ENCODE measurements around the gene FGR. TPM values are rescaled to one million over a fixed set of nuclear protein-coding genes. Genes with fewer than 3 reads are reported as not detected.
"Not testable (repeated sequence)": the region's sequence is repeated elsewhere in the genome, so short reads cannot be mapped to it uniquely, and the experiment has no call there.

FGR gene
- total and polyA plus RNA-seq, 2 experiments from 2014 or later: not detected

GRCh38 chr1:27632387-27633297, 2.3 kb downstream of the FGR start:
- Histone ChIP-seq H3K36me3 (ENCODE audit: low read depth) (no peaks in the 10 kb centered on the region), H3K9me2 (ENCODE audit: insufficient read depth) (no peaks in the 10 kb centered on the region), H3K9ac (no peak overlapping the region), H3K27me3 (replicated peaks; ENCODE audit: insufficient read depth) (no peaks in the 10 kb centered on the region), H3F3A (ENCODE audit: insufficient read depth) (no peaks in the 10 kb centered on the region), H4K20me1 (ENCODE audit: insufficient read depth) (no peaks in the 10 kb centered on the region), H3K4me2 (ENCODE audit: unreplicated experiment) (no peak overlapping the region), H3K9me3 (ENCODE audit: low read depth) (no peaks in the 10 kb centered on the region), H2AFZ (no peak overlapping the region), H3K79me2 (ENCODE audit: insufficient read depth) (no peaks in the 10 kb centered on the region), H3K4me3 (no peak overlapping the region), H3K27ac (no peak overlapping the region), H3K4me1 (ENCODE audit: insufficient read depth) (no peaks in the 10 kb centered on the region)
- no peak for DNase-seq
- WGBS, 2 experiments (ENCODE audit: low coverage in 1 of 2, low lambda C conversion rate in 2 of 2, missing lambda C conversion rate in 2 of 2): 93 to 97% methylated on average over 14 of the region's 14 CpGs
- TF ChIP-seq EZH2phosphoT487 (IDR thresholded peaks at IDR 0.05; ENCODE audit: insufficient read depth, low read depth): no peak
- TF ChIP-seq EZH2 (IDR thresholded peaks at IDR 0.05; ENCODE audit: insufficient read depth, poor library complexity, severe bottlenecking): no peak
- in situ Hi-C loops (cut with MboI): no loop called here

- Histone ChIP-seq H4K20me1 (ENCODE audit: insufficient read depth) (no peaks in the 10 kb centered on the region), H3F3A (ENCODE audit: insufficient read depth) (no peaks in the 10 kb centered on the region), H3K9me3 (ENCODE audit: low read depth) (no peaks in the 10 kb centered on the region), H3K36me3 (ENCODE audit: low read depth) (no peaks in the 10 kb centered on the region), H3K27ac (no peak overlapping the region), H3K9me2 (ENCODE audit: insufficient read depth) (no peaks in the 10 kb centered on the region), H3K9ac (no peak overlapping the region), H3K4me3 (no peak overlapping the region), H3K79me2 (ENCODE audit: insufficient read depth) (no peaks in the 10 kb centered on the region), H2AFZ (peak overlapping the region; percentile 50; the same call in 1 of the 2 replicates), H3K27me3 (replicated peaks; ENCODE audit: insufficient read depth) (no peaks in the 10 kb centered on the region), H3K4me1 (ENCODE audit: insufficient read depth) (no peaks in the 10 kb centered on the region), H3K4me2 (ENCODE audit: unreplicated experiment) (no peak overlapping the region)
- in situ Hi-C loops (cut with MboI): no loop called here
- WGBS, 2 experiments (ENCODE audit: low coverage in 1 of 2, low lambda C conversion rate in 2 of 2, missing lambda C conversion rate in 2 of 2): 47 to 52% methylated on average over 5 of the region's 5 CpGs
- no peak for TF ChIP-seq EZH2 (IDR thresholded peaks at IDR 0.05; ENCODE audit: insufficient read depth, poor library complexity, severe bottlenecking)
- no peak for TF ChIP-seq EZH2phosphoT487 (IDR thresholded peaks at IDR 0.05; ENCODE audit: insufficient read depth, low read depth)
- no peak for DNase-seq
Measured at GRCh38 chr1:27630859-27631491, 4.0 kb downstream of the FGR start.

GRCh38 chr1:27628712-27629111, 6.3 kb downstream of the FGR start:
- no peaks in the 10 kb centered on the region for H3K4me1 ChIP-seq (ENCODE audit: insufficient read depth)
- no peaks in the 10 kb centered on the region for H3K9me2 ChIP-seq (ENCODE audit: insufficient read depth)
- no peaks in the 10 kb centered on the region for H4K20me1 ChIP-seq (ENCODE audit: insufficient read depth)
- no peak overlapping the region for H2AFZ ChIP-seq
- TF ChIP-seq EZH2phosphoT487 (IDR thresholded peaks at IDR 0.05; ENCODE audit: insufficient read depth, low read depth) (no peak), EZH2 (IDR thresholded peaks at IDR 0.05; ENCODE audit: insufficient read depth, poor library complexity, severe bottlenecking) (no peak)
- no peaks in the 10 kb centered on the region for H3F3A ChIP-seq (ENCODE audit: insufficient read depth)
- DNase-seq: no peak
- no peaks in the 10 kb centered on the region for H3K36me3 ChIP-seq (ENCODE audit: low read depth)
- H3K9ac ChIP-seq: no peak overlapping the region
- H3K9me3 ChIP-seq (ENCODE audit: low read depth): no peaks in the 10 kb centered on the region
- H3K4me3 ChIP-seq: no peak overlapping the region
- no peaks in the 10 kb centered on the region for H3K79me2 ChIP-seq (ENCODE audit: insufficient read depth)
- H3K27ac ChIP-seq: no peak overlapping the region
- no peak overlapping the region for H3K4me2 ChIP-seq (ENCODE audit: unreplicated experiment)
- 81 to 89% methylated on average over 3 of the region's 3 CpGs for WGBS, 2 experiments (ENCODE audit: low coverage in 1 of 2, low lambda C conversion rate in 2 of 2, missing lambda C conversion rate in 2 of 2)
- in situ Hi-C loops (cut with MboI): no loop called here
- no peaks in the 10 kb centered on the region for H3K27me3 ChIP-seq (replicated peaks; ENCODE audit: insufficient read depth)

- H3K4me2 ChIP-seq (ENCODE audit: unreplicated experiment); H3K9me3 ChIP-seq (ENCODE audit: low read depth); H3K9me2 ChIP-seq (ENCODE audit: insufficient read depth); H4K20me1 ChIP-seq (ENCODE audit: insufficient read depth); H3K4me1 ChIP-seq (ENCODE audit: insufficient read depth); H3K27ac ChIP-seq; H3K79me2 ChIP-seq (ENCODE audit: insufficient read depth); H3K27me3 ChIP-seq (replicated peaks; ENCODE audit: insufficient read depth); H3K4me3 ChIP-seq; in situ Hi-C loops (cut with MboI); H2AFZ ChIP-seq; H3K36me3 ChIP-seq (ENCODE audit: low read depth); H3K9ac ChIP-seq; H3F3A ChIP-seq (ENCODE audit: insufficient read depth): not testable (repeated sequence)
- 71 to 85% methylated on average over 4 of the region's 4 CpGs for WGBS, 2 experiments (ENCODE audit: low coverage in 1 of 2, low lambda C conversion rate in 2 of 2, missing lambda C conversion rate in 2 of 2)
- peak; percentile 42 for DNase-seq
Measured at GRCh38 chr1:27627733-27628132, 7.3 kb downstream of the FGR start.

Data from GM23248 (cell line).